OCI-M2 (cell line): ENCODE data around the gene RXRG.

ENCODE experiments used
- DNase-seq: peaks from one replicate; lab custom pipeline; 2025; ENCODE audit not compliant: unreplicated experiment; lab: John Stamatoyannopoulos, UW

RXRG gene

GRCh38 chr1:165411396-165411795, 33.5 kb downstream of the RXRG start:
- no peak for DNase-seq

- DNase-seq, result no peak
These were observed 35.1 kb downstream of the RXRG start for GRCh38 chr1:165409657-165410358.

- DNase-seq, result no peak
These were observed 36.4 kb downstream of the RXRG start for GRCh38 chr1:165408518-165408917.

GRCh38 chr1:165407398-165407797, 37.5 kb downstream of the RXRG start:
- DNase-seq, result no peak

DNA sequence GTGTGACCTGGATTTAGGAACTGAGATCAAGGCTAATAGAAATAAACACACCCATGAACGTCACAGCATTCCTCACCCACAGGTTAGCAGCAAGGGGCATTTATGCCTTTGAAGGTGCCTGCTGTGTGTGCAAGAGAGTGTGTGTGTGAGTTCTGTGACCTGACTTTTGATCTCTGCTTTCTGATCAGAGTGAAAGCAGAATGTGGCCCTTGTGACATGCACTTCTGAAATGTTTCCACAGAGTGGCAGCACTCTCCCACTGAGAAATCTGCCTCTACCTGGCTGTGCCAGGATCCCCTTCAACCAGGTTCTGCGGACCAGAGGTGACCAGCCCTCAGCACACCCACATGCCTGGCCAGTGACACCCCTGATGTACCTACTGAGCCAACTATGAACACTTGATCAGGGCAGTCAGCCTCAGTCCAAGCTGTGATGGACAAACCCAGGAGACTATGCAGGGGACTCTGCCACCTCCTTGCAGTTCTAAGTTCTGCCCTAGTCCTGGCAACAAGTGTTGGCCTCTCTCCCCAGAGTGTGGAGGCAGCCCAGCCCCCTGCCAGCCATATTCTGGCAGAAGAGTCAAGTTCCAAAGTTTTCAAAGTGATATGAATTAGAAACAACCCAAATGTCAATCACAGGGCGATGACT, 41.0 kb downstream of the RXRG start:
- no peak for DNase-seq

GRCh38 chr1:165402517-165403111, 42.3 kb downstream of the RXRG start:
- no peak for DNase-seq

GRCh38 chr1:165397944-165398343, 47.0 kb downstream of the RXRG start:
- no peak for DNase-seq

DNA sequence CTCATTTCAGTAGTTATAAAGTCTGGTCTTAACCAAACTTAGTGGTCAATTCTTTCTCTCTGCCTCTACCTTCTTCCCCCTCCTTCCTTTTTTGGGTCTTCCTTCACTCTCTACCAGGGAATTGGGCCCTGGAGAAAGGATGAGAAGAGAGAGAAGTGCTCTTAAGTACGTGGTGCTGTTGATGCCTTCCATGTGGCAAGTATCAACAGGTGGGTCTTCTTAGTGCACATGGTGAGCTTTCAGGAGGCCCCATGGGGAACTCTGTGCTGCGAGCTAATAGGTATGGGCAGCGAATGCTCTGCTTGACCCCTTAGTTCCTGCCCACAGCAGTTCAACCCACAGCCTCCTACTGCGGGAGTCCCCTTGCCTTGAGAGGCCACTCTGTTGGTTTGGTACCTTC, 49.0 kb downstream of the RXRG start:
- DNase-seq, result no peak

- no peak for DNase-seq
These were observed 49.4 kb downstream of the RXRG start for GRCh38 chr1:165395478-165395877.

GRCh38 chr1:165392634-165393571, 52.0 kb downstream of the RXRG start:
- no peak for DNase-seq

DNA sequence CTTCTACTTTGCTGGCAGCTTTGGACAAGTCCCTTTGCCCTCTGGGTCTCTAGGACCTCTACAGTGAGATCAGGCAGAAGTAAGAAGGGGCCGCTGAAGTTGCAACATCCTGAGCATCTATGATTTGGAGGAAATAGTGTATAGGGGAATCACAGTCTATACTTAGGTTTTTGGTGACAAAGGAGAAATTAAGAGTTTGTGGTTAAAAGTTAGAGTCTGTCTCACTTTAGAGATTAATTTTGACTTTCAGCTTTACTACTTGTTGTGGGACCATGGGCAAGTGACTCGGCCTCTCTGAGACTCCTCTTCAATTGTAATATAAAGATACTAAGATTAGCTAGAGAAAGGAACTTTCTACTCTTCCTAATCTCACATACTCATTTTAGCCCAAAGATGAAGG, 55.3 kb downstream of the RXRG start:
- no peak for DNase-seq

- no peak for DNase-seq
These were observed 57.0 kb downstream of the RXRG start for GRCh38 chr1:165387961-165388360.

GRCh38 chr1:165387505-165387904, 57.4 kb downstream of the RXRG start:
- DNase-seq, result no peak

DNA sequence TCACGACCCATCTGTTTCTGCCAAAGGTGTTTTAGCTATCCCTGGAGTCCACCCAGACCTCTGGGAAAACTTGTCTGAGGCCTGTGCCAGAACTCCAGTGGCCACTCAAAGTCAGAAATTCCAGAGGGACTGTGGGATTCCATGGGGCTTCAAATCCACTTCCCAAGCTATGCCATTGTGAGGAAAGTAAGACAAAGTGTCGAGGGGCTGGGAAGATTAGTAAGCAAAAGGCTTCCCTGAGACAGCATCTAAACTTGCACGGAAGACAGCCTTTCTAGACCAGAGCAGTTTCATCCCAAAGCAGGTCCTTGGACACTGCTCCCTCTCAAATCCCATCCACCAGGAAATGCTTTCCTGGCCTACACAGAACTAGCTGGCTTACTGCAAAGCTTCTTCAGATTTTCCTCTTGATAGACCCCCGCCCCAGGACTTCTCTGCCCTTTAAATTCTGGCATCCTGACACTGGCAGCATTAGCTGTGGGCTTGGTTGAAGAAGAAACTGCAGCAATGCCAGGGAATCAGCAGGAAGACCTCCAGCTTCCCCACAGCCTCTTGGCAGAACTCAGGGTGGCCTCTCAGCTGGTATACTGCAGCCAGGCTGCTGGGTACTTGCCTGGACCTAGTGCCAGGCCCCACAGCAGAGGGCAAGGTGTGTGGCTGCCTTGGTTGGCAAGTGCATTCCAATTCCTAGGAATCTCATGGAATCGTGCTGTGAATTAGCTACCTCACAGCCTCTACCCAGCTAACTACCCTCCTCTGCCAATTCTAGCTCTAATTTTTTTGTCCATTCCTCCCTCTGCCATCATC, 61.1 kb downstream of the RXRG start:
- no peak for DNase-seq

DNA sequence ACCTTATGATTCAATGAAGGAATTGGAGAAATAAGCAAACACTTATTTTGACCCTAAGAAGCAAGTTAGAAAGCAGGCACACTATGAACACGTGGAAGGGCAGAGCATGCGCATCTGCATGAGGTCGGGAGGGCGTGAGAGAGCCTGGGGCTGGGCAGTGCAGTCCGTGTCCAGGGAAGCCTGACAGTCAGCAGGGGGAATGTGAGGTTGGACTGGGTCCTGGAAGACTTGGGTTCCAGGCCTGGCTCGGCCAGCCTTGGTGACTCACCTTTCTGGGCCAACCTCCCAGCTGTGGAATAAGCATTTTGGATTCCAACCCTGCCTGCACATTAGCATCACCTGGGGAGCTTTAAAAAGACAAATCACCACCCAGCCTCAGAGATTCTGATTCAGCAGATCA, 61.9 kb downstream of the RXRG start:
- no peak for DNase-seq

GRCh38 chr1:165381745-165382505, 63.0 kb downstream of the RXRG start:
- no peak for DNase-seq

- no peak for DNase-seq
These were observed 68.1 kb downstream of the RXRG start for GRCh38 chr1:165376811-165377311.

DNA sequence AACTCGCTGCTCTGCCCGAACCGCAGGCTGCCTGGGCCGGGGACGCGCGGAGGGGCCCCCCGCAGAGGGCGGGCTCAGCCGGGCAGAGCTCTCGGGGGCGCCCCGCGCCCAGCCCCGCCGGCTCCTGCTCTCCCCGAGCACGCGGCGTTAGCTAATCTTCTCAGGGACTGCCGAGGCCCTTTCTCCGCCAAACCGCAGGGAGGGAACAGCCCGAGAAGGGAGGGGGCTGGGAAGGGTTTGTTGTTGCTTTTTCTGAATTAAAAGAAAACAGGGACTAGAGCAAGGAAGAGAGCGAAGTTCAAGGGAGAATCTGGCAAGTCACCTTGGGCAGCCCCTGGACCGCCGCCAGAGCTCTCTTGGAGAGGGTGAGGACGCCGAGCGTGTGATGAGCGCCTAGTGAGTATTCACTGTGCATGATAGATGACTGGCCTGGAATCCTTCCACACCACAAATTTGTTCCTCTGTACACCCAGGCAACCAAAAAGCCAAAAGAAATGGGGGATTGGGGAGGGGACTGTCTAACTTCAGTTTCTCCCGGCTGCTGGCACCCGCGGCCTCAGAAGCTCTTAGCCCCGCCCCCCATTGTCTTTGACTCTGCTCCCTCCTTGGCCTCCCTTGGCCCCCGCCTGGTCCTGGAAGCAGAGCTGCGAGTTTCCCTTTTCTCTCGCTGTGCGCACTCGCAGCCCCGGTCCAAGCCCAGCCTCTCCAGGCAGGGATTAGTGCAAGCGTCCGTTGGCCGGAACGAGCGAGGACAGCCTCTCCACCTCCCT, 68.7 kb downstream of the RXRG start:
- DNase-seq, result no peak

- no peak for DNase-seq
These were observed 69.3 kb downstream of the RXRG start for GRCh38 chr1:165375623-165376022.
